GM12878 (cell line): ENCODE results near the gene ADCY5. TPM values are rescaled to one million over a fixed set of nuclear protein-coding genes. Genes with fewer than 3 reads are reported as not detected.

Experiments used
- ATAC-seq: fragments of 200-7000 bp; cut with Tn5 transposase; 3 replicates; pipeline ENCODE4 v1.9.1; 2020; ENCODE audit warnings: mild to moderate bottlenecking, moderate library complexity
- BruUV-seq: library from RNA; stranded (reverse); fragments of 400-500 nt; replicated peaks from 2 replicates; lab custom pipeline; 2021; lab: Mats Ljungman, UMichigan
- CTCF ChIA-PET: fragments of 300-600 bp; sonication (Branson Sonifier 250); formaldehyde crosslinking; extraction: SDS; loops from one replicate; lab custom pipeline; 2021; ENCODE audit warnings: inconsistent platforms; lab: Yijun Ruan, JAX
- POLR2A ChIA-PET: fragments of 350-600 bp; formaldehyde crosslinking; extraction: SDS; loops from one replicate; lab custom pipeline; 2021; ENCODE audit warnings: inconsistent platforms; lab: Charles Lee
- RAD21 ChIA-PET: fragments of 300-600 bp; sonication (Branson Sonifier 250); formaldehyde crosslinking; loops from one replicate; lab custom pipeline; 2023; ENCODE audit warnings: antibody characterized with exemption; ENCODE audit not compliant: unreplicated experiment; lab: Charles Lee
- SMC1A ChIA-PET: fragments of 300-600 bp; sonication (Branson Sonifier 250); formaldehyde crosslinking; loops from one replicate; lab custom pipeline; 2023; ENCODE audit not compliant: unreplicated experiment, uncharacterized antibody; lab: Charles Lee
- DNase-seq: peaks from one replicate; pipeline ENCODE4 v3.0.0-alpha.2; 2011; ENCODE audit warnings: low read depth, low spot score
- FAIRE-seq: peaks from 3 replicates; lab custom pipeline; 2011; peaks lifted over from hg19 to GRCh38; lab: Jason Lieb, UNC
- H2AFZ ChIP-seq: 2 replicates; pipeline ENCODE4 v1.6.0; 2011; ENCODE audit warnings: low read depth, low read length, control low read depth; ENCODE audit not compliant: control insufficient read depth
- H3K27ac ChIP-seq: 2 replicates; pipeline ENCODE4 v1.5.1; 2011; ENCODE audit warnings: control low read depth; ENCODE audit not compliant: control insufficient read depth, insufficient read depth
- H3K27me3 ChIP-seq, 2 experiments: replicated peaks in 1 of 2; 2 replicates each; pipeline versions ENCODE4 v1.6.0 to v1.6.1; 2011; ENCODE audit warnings: low read length in 1 of 2; ENCODE audit not compliant: control insufficient read depth in 2 of 2, insufficient read depth in 2 of 2
- H3K36me3 ChIP-seq, 2 experiments: 2 replicates each; pipeline ENCODE4 v1.5.1; 2011; ENCODE audit warnings: low read length in 1 of 2; ENCODE audit not compliant: control insufficient read depth in 2 of 2, insufficient read depth in 2 of 2
- H3K4me1 ChIP-seq: 2 replicates; pipeline ENCODE4 v1.6.1; 2011; ENCODE audit warnings: mild to moderate bottlenecking, low read length, moderate library complexity, mixed read lengths; ENCODE audit not compliant: control insufficient read depth, insufficient read depth
- H3K4me2 ChIP-seq: 2 replicates; pipeline ENCODE4 v1.6.0; 2011; ENCODE audit warnings: control low read depth; ENCODE audit not compliant: control insufficient read depth, insufficient read depth
- H3K4me3 ChIP-seq: fragments of 200-600 bp; sonication (generic); 2 replicates; pipeline ENCODE4 v1.5.1; 2016
- H3K79me2 ChIP-seq: 2 replicates; pipeline ENCODE4 v1.6.0; 2011; ENCODE audit warnings: low read length; ENCODE audit not compliant: control insufficient read depth, insufficient read depth
- H3K9ac ChIP-seq: 2 replicates; pipeline ENCODE4 v1.8.0; 2011; ENCODE audit warnings: low read length, control low read depth, mixed read lengths; ENCODE audit not compliant: control insufficient read depth, insufficient read depth
- H3K9me3 ChIP-seq: replicated peaks from 3 replicates; pipeline ENCODE4 v1.5.1; 2011; ENCODE audit warnings: mild to moderate bottlenecking, low read length; ENCODE audit not compliant: control insufficient read depth, insufficient read depth
- H4K20me1 ChIP-seq: 2 replicates; pipeline ENCODE4 v1.6.0; 2011; ENCODE audit not compliant: control insufficient read depth, insufficient read depth
- ASH2L ChIP-seq: fragments of 300-600, 200-600 bp; sonication (generic); IDR thresholded peaks from 2 replicates; pipeline ENCODE4 v1.6.1; 2017; ENCODE audit warnings: low read depth, mild to moderate bottlenecking, borderline replicate concordance
- BACH1 ChIP-seq: fragments of 450-650 bp; IDR thresholded peaks from 2 replicates; pipeline ENCODE4 v1.6.1; 2017; ENCODE audit warnings: mild to moderate bottlenecking, borderline replicate concordance
- BCL3 ChIP-seq: IDR thresholded peaks from 2 replicates; pipeline ENCODE4 v1.6.1; 2011; ENCODE audit warnings: borderline replicate concordance, low read depth, mild to moderate bottlenecking, moderate library complexity, low read length; ENCODE audit not compliant: insufficient read depth, poor library complexity, severe bottlenecking
- CHD1 ChIP-seq: IDR thresholded peaks from 2 replicates; pipeline ENCODE4 v1.6.1; 2012; ENCODE audit warnings: low read depth, low read length, improper control_type of control experiment
- FOXK2 ChIP-seq: fragments of 450-650 bp; IDR thresholded peaks from 2 replicates; pipeline ENCODE4 v1.6.1; 2017; ENCODE audit warnings: mild to moderate bottlenecking, moderate library complexity
- MTA3 ChIP-seq: IDR thresholded peaks from 2 replicates; pipeline ENCODE4 v1.6.1; 2012; ENCODE audit warnings: low read length, inconsistent platforms, borderline replicate concordance
- MXI1 ChIP-seq: fragments of 150-350 bp; IDR thresholded peaks from 2 replicates; pipeline ENCODE4 v1.6.1; 2011; ENCODE audit warnings: low read depth, mild to moderate bottlenecking, inconsistent platforms, low read length, improper control_type of control experiment
- NFYA ChIP-seq: IDR thresholded peaks from 2 replicates; pipeline ENCODE4 v1.6.1; 2011; ENCODE audit warnings: low read depth, mild to moderate bottlenecking, low read length, improper control_type of control experiment, borderline replicate concordance
- NR2F1 ChIP-seq: fragments of 450-650 bp; conservative IDR thresholded peaks from 2 replicates; pipeline ENCODE4 v1.6.1; 2017; ENCODE audit warnings: mild to moderate bottlenecking
- PAX5 ChIP-seq: IDR thresholded peaks from 2 replicates; pipeline ENCODE4 v1.6.1; 2011; ENCODE audit warnings: low read depth, low read length, borderline replicate concordance
- RFX5 ChIP-seq: IDR thresholded peaks from 2 replicates; pipeline ENCODE4 v1.6.1; 2011; ENCODE audit warnings: low read depth, low read length, improper control_type of control experiment
- SIN3A ChIP-seq: IDR thresholded peaks from 2 replicates; pipeline ENCODE4 v1.6.1; 2012; ENCODE audit warnings: low read depth, low read length, improper control_type of control experiment
- SPI1 ChIP-seq: IDR thresholded peaks from 2 replicates; pipeline ENCODE4 v1.6.1; 2011; ENCODE audit warnings: low read depth, mild to moderate bottlenecking, low read length, moderate library complexity, borderline replicate concordance; ENCODE audit not compliant: insufficient read depth
- STAT3 ChIP-seq: IDR thresholded peaks from 2 replicates; pipeline ENCODE4 v1.6.1; 2011; ENCODE audit warnings: low read depth, low read length, improper control_type of control experiment
- SUZ12 ChIP-seq: fragments of 200-600 bp; sonication (generic); IDR thresholded peaks from one replicate; pipeline ENCODE4 v1.6.1; 2018; ENCODE audit warnings: antibody characterized with exemption, mild to moderate bottlenecking; ENCODE audit not compliant: unreplicated experiment
- TCF3 ChIP-seq: IDR thresholded peaks from 2 replicates; pipeline ENCODE4 v1.6.1; 2012; ENCODE audit warnings: low read depth, mild to moderate bottlenecking, low read length, borderline replicate concordance; ENCODE audit not compliant: insufficient read depth
- USF2 ChIP-seq: IDR thresholded peaks from 2 replicates; pipeline ENCODE4 v1.6.1; 2011; ENCODE audit warnings: low read depth, low read length, improper control_type of control experiment, borderline replicate concordance
- YBX1 ChIP-seq: fragments of 450-650 bp; IDR thresholded peaks from 2 replicates; pipeline ENCODE4 v1.6.1; 2016; ENCODE audit warnings: antibody characterized with exemption
- WGBS: methylation state at CpG from one replicate; pipeline ENCODE4 v1.1.6; 2016; ENCODE audit warnings: low lambda C conversion rate; ENCODE audit not compliant: insufficient replicate concordance, insufficient coverage; ENCODE audit errors: missing lambda C conversion rate; 5-methylcytosine and 5-hydroxymethylcytosine counted together
- in situ Hi-C: fragments of 300-500 bp; cut with MboI; formaldehyde crosslinking; loops from 9 replicates; pipeline ENCODE4 v1.14.3; 2018; ENCODE audit warnings: mixed read lengths
- intact Hi-C: fragments of 100-400 bp; cut with micrococcal nuclease; formaldehyde crosslinking; loops from one replicate; pipeline ENCODE4 v1.14.2; 2022; ENCODE audit not compliant: unreplicated experiment
- polyA plus RNA-seq, 11 experiments: library from polyadenylated mRNA; depleted of rRNA in 4 of 11; unstranded in 6 of 11; stranded (reverse) in 5 of 11; fragments of >200 nt; fragmentation: Nextera tagmentation in 4 of 11; fragmentation: Illumina TruSeq in 1 of 11; extraction: Ambion mirVana in 4 of 11; extraction: Trizol in 1 of 11; gene quantifications; 1 replicate in 1 of 11; 2 replicates in 10 of 11; pipeline versions ENCODE4 v1.2.1 to v1.2.3, GENCODE V29; 2011 to 2016; ENCODE audit warnings: inconsistent platforms in 2 of 11, missing spikeins in 2 of 11, low read depth in 1 of 11
- total RNA-seq, 4 experiments: library from RNA; depleted of rRNA in 3 of 4; stranded (reverse); fragments of >200 nt in 3 of 4; fragmentation: Illumina TruSeq in 1 of 4; extraction: Trizol in 1 of 4; gene quantifications; 2 replicates each; pipeline versions ENCODE4 v1.2.1 to v1.2.3, GENCODE V29; 2013 to 2021
- TF ChIP-seq, protein P1 (sequence below): IDR thresholded peaks from 2 replicates; pipeline ENCODE4 v1.6.1; 2012; ENCODE audit warnings: low read depth, low read length, improper control_type of control experiment

The ADCY5 gene
- total and polyA plus RNA-seq, 10 of the 15 experiments (the other 5 are each of a cell fraction or from before 2014, with no cell fraction given), result under 0.01 to 0.24 (median 0.02) TPM; not detected in 4

- TF ChIP-seq SUZ12 (no peak), TCF3 (no peak), YBX1 (no peak), PAX5 (no peak)
- TF ChIP-seq, protein P1, sequence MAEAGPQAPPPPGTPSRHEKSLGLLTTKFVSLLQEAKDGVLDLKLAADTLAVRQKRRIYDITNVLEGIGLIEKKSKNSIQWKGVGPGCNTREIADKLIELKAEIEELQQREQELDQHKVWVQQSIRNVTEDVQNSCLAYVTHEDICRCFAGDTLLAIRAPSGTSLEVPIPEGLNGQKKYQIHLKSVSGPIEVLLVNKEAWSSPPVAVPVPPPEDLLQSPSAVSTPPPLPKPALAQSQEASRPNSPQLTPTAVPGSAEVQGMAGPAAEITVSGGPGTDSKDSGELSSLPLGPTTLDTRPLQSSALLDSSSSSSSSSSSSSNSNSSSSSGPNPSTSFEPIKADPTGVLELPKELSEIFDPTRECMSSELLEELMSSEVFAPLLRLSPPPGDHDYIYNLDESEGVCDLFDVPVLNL, result no peak
These were observed 158.6 kb downstream of the ADCY5 start (continued) for GRCh38 chr3:123290107-123290930.

DNA sequence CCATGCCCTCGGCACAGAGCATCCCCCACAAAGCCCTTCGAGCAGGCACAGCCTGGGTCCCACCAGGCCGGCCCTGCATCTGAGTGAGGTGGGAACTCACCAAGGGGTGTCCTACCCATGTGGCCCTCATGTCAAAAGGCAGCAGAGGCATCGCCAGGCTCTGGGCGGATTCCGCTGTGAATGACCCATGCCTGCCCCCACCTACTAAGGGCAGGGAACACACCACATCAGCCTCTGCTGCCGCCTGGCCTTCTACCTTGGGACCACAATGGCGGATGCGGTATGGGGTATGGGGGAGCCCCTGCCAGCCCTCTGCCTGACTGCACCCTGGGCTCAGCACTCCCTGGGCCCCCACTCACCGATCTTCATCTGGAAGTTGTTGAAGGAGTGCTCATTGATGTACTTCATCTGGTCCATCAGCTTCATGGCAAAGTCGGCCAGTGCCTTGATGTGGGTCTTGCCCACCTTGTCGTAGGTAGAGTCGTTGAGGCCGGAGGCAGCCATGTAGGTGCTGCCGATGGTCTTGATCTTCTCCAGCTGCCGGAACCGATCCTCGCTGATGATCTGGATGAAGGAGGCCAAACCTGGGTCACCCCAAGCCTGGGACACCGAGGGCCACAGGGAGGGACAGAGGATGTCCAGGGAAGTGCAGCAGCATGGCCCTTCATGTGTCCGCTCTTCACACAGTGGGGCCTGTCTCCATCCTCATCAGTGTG is 159.3 kb downstream of the ADCY5 start:
- SMC1A ChIA-PET, result no interaction called here
- H3K27ac ChIP-seq, result no peak overlapping the region
- no peak overlapping the region for H3K4me3 ChIP-seq
- no peak for TF ChIP-seq MXI1
- no peak for TF ChIP-seq USF2
- no peak for TF ChIP-seq BACH1
- no peak for TF ChIP-seq NFYA
- TF ChIP-seq RFX5, result no peak
- TF ChIP-seq STAT3, result no peak
- no peak for TF ChIP-seq BCL3
- no peak for TF ChIP-seq FOXK2
- TF ChIP-seq SIN3A, result no peak
- no peak for TF ChIP-seq MTA3
- TF ChIP-seq CHD1, result no peak
- TF ChIP-seq ASH2L, result no peak
- no peak for TF ChIP-seq NR2F1
- TF ChIP-seq SPI1, result no peak
- no peak for FAIRE-seq
- H4K20me1 ChIP-seq, result no peaks in the 10 kb centered on the region
- intact Hi-C loops, result no loop called here
- H3K9me3 ChIP-seq, result no peaks in the 10 kb centered on the region
- in situ Hi-C loops, result no loop called here
- no peak for ATAC-seq
- H3K27me3 ChIP-seq, result no peaks in the 10 kb centered on the region; a peak in 1 of 4 replicates
- BruUV-seq, result no TSS peak
- POLR2A ChIA-PET, result no interaction called here
- no peaks in the 10 kb centered on the region for H3K36me3 ChIP-seq
- 59% methylated on average over 20 of the region's 20 CpGs for whole genome bisulfite sequencing
- H2AFZ ChIP-seq, result no peak overlapping the region
- no peaks in the 10 kb centered on the region for H3K4me1 ChIP-seq
- no peak for DNase-seq
- no peak overlapping the region for H3K4me2 ChIP-seq
- RAD21 ChIA-PET, result no interaction called here
- no peaks in the 10 kb centered on the region for H3K79me2 ChIP-seq
- H3K9ac ChIP-seq, result no peak overlapping the region
- CTCF ChIA-PET, result no interaction called here
